Fibroblast of mammary gland (primary cell): ENCODE measurements around the gene NCAM1.

Experiments used
- DNase-seq: peaks from one replicate; pipeline ENCODE4 v3.0.0-alpha.2; 2010; ENCODE audit warnings: low read depth
- H3K4me3 ChIP-seq: 2 replicates; pipeline ENCODE4 v1.5.1; 2011; ENCODE audit warnings: low read depth, mild to moderate bottlenecking, low read length, moderate library complexity; ENCODE audit not compliant: control insufficient read depth
- TF ChIP-seq, protein P1 (sequence below): conservative IDR thresholded peaks from 2 replicates; pipeline ENCODE4 v1.5.1; 2011; ENCODE audit warnings: low read depth, low read length, inconsistent platforms; ENCODE audit not compliant: control insufficient read depth, insufficient read depth

The NCAM1 gene

DNA sequence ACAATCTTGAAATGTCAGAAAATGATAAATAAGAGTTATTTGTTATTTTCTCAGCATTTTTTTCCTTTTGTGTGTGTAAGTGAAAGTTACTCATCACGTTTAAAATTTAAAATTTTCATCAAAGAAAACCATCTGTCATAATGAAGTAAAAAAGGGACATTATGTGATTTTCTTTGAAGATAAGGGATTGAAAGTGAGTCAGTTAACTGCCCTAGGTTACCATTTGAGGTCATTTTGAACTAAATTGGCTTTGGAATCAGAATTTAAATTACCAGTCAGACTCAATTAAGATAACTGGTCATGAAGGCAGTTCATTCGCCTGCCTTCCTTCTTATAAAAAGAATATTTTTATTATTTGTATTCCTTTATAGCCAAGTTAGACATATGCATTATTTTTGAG, 14.3 kb downstream of the NCAM1 start:
- DNase-seq = no peak
- TF ChIP-seq, protein P1, sequence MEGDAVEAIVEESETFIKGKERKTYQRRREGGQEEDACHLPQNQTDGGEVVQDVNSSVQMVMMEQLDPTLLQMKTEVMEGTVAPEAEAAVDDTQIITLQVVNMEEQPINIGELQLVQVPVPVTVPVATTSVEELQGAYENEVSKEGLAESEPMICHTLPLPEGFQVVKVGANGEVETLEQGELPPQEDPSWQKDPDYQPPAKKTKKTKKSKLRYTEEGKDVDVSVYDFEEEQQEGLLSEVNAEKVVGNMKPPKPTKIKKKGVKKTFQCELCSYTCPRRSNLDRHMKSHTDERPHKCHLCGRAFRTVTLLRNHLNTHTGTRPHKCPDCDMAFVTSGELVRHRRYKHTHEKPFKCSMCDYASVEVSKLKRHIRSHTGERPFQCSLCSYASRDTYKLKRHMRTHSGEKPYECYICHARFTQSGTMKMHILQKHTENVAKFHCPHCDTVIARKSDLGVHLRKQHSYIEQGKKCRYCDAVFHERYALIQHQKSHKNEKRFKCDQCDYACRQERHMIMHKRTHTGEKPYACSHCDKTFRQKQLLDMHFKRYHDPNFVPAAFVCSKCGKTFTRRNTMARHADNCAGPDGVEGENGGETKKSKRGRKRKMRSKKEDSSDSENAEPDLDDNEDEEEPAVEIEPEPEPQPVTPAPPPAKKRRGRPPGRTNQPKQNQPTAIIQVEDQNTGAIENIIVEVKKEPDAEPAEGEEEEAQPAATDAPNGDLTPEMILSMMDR = no peak
- no peak overlapping the region for H3K4me3 ChIP-seq

- H3K4me3 ChIP-seq = no peak overlapping the region
- peak; percentile 76 for DNase-seq
- TF ChIP-seq, protein P1 = no peak
Observed at GRCh38 chr11:112977755-112978154, 16.5 kb downstream of the NCAM1 start.

GRCh38 chr11:112983887-112984286, 22.7 kb downstream of the NCAM1 start:
- no peak for DNase-seq
- TF ChIP-seq, protein P1 = no peak
- H3K4me3 ChIP-seq = no peak overlapping the region

- TF ChIP-seq, protein P1 = no peak
- no peak overlapping the region for H3K4me3 ChIP-seq
- no peak for DNase-seq
Observed at GRCh38 chr11:112989198-112989597, 28.0 kb downstream of the NCAM1 start.

DNA sequence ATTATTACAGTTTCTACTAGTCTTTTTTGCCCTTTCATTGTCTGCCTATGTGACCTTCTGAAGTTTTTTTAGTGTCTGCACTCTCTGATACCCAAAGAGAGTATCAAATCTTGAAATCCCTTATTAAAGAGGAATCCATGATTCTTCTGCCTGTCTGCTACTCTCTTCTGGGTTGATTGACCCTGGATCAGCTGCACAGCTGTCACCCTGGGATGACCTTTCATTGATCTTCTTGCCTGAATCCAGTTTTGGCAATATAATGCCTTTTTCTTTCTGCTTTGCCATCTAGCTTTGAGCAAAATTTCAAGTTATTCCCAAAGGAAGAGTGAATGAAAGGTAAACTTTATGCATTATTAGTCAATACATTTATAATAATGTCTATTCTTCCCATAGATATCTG, 32.6 kb downstream of the NCAM1 start:
- TF ChIP-seq, protein P1 = no peak
- no peak for DNase-seq
- no peak overlapping the region for H3K4me3 ChIP-seq

DNA sequence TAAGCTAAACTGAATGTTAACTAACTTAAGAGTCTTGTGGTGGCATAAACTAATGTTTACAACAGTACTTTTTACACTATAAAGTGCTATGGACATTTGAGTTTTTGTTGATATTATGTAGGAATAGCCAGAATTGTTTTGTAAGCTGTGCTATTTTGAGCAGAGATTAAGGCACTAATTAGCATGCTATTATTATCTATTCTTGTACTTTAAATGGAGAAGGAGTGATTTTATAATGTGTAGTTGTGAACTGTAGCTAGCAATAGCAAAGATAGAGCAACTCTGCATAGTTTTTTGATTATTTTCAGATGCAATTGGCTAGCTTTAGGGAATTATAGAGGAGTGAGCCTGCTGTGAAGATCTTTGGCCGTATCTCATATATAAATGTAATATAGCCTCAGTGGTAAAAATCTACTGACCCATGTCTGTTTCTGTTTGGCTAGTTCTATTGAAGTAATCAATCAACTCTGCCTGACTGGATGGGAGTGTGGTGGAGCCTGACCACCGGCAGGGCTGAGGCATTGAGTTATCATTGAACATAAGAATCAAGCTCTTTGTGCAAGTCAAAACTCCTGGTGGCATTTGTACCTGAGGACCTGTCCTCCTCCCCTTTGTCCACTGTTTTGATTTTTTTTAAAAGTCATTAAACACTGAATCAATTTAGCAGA, 34.3 kb downstream of the NCAM1 start:
- no peak for DNase-seq
- H3K4me3 ChIP-seq = no peak overlapping the region
- TF ChIP-seq, protein P1 = no peak

DNA sequence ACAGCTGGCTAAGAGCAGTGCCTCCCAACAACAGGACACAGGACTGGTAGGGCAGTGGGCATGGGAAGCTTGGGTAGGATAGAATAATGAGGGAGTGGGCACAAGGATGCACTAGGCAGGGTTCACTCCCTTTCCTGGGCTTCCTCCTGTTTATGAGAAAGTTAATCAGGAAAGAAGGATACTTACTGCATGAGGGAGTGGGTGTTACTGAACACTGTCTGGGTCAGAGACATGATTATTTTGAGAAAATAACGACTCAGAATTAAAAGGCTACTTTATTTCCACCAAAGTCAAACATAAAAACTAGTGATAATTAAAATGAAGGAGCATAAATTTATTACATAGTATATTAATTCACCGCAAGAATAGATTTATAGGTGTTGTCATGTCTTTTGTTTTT, 35.8 kb downstream of the NCAM1 start:
- no peak overlapping the region for H3K4me3 ChIP-seq

More for the DNA sequence above, 35.8 kb downstream of the NCAM1 start:
- no peak for DNase-seq
- TF ChIP-seq, protein P1 = no peak
